Hematopoietic multipotent progenitor cell treated with erythropoietin and hydrocortisone succinate and interleukin-3 and kit ligand, for 15 days (in vitro differentiated cells): ENCODE data around the gene SATB2.

Source experiments
- DNase-seq: peaks from one replicate; pipeline ENCODE4 v3.0.0-alpha.2; 2015; ENCODE audit warnings: low spot score

SATB2 gene

DNA sequence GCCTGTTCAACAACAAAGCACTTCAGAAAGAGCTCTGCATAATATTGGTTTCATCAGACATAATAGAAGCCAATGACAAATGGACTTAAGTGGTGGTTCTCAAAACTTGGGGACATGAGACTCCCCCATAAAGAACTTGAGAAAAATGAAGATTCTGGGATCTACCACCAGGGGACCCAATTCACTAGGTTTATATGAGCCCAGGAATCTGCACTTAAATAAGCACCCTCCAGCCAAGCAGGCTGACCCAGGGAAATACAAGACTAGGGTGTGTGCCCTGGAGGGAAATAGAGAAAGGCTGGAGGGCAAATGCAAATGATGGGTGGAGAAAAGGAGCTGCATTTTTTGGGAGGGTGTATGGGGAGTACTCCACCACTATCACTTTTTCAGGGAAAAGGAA lies 52.5 kb downstream of the SATB2 start:
- no peak for DNase-seq

GRCh38 chr2:199404841-199405240 lies 52.9 kb downstream of the SATB2 start:
- DNase-seq, result no peak

- DNase-seq, result no peak
Measured at GRCh38 chr2:199395311-199395710, 62.4 kb downstream of the SATB2 start.

GRCh38 chr2:199392363-199392762 lies 65.4 kb downstream of the SATB2 start:
- no peak for DNase-seq

GRCh38 chr2:199388728-199389268 lies 68.9 kb downstream of the SATB2 start:
- no peak for DNase-seq

DNA sequence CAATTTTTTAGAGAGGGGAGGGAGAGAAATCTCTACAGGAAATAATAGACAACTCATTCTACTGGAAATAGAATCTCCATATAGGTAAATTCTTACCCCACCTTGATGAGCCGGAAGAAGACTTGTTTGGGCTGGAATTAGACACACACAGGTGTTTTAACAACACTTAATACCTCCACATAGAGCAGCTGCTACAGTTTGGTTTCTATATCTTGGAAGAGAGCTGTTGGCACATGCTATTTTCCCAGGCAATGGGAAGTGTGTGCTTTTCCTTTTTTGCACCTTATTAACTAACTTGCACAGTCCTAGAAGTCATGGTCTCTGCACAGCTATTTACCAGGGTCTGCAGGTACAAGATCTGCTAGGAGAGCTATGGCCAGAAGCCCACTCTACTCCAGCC lies 73.7 kb downstream of the SATB2 start:
- no peak for DNase-seq

GRCh38 chr2:199383021-199383420 lies 74.7 kb downstream of the SATB2 start:
- DNase-seq, result no peak

DNA sequence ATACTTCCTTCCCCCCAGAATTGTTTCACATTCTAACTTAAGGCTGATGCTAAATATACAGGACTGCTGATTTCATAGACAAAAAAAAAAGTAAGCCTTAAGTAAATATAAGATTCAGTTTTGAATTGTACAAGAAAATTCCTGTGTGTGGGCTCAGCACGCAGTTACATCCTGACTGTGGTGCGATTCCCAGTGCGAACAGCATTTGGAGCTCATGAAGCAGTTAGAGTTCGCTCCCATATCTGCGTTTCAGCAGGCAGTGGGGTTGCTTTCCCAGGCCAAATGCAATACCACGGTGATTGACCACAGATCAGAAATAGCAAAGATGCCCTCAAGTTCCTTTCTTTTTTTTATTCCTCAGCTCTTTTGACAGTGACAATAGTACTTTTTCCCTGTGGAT lies 75.6 kb downstream of the SATB2 start:
- DNase-seq, result no peak

GRCh38 chr2:199381531-199381930 lies 76.2 kb downstream of the SATB2 start:
- DNase-seq, result no peak

DNA sequence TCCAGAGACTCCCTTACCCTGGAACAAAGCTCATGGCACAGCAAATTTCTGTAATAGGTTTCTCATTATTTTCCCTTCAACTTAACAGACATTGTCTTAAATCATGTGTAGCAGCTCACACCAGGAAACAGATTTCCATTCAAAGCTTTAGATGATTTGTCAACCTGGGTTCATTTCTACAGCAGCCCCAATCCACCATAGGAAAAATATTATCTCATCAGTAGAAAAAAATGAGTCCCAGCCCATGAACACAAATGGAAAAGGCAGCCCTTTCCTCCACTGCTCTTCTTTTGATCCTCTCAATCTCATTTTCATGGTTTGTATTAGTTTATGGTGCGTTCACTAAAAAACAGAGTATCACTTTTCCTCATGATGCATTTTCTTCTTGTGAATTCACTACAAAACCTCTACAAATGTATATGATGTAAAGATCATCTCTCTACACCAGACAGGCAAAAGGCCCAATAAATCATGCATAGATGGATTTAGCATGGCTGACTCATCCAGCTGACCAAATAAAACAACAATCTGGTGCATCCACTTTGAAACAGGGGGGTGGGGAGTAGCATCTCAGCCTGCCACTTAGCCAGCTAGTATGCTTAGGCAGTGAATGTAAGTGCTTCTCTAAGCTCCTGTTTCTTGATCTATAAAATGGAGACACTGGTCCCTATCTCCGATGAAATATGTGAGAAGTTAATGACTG lies 78.6 kb downstream of the SATB2 start:
- DNase-seq, result no peak

- no peak for DNase-seq
Measured at GRCh38 chr2:199370150-199370780, 87.5 kb downstream of the SATB2 start.

DNA sequence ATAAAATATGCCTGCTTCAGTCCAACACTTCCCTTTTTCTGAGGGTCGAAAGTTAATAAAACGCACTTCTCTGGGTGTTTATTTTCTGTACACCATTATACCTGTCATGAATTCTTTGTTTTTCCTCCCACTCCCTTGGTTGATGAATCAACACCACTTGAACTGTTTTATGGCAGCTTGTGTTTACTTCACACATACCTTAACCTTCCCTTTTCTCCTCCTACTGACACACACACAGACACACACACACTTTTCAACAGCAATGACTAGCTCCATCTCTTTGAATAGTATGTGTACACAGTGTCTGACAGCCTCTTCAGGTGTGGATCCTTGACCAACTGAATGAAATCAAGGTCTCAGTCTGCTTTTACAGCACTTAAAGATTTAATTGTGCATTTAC lies 91.3 kb downstream of the SATB2 start:
- no peak for DNase-seq

- no peak for DNase-seq
Measured at GRCh38 chr2:199364153-199364552, 93.6 kb downstream of the SATB2 start.

- DNase-seq, result no peak
Measured at GRCh38 chr2:199356412-199356811, 101.3 kb downstream of the SATB2 start.

GRCh38 chr2:199348871-199349270 lies 108.9 kb downstream of the SATB2 start:
- DNase-seq, result no peak

- no peak for DNase-seq
Measured at GRCh38 chr2:199344012-199344411, 113.7 kb downstream of the SATB2 start.

DNA sequence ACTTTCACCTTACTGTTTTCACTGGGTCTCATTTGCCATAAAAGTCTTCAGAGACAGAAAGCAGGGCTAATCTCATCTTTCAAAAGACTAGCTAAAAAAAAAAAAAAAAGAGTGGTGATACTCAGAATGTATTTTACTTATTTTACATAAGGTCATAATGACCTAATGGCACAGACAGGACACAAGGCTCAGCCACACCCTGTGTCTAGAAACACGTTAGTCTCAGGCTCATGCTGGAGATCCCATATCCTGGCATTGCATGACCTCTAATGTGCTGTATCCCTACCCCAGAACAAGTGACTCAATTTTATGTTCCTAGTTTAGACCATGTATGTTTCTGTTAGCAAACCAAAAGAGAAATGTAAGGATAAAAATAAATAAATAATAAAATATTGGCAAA lies 115.4 kb downstream of the SATB2 start:
- DNase-seq, result no peak

DNA sequence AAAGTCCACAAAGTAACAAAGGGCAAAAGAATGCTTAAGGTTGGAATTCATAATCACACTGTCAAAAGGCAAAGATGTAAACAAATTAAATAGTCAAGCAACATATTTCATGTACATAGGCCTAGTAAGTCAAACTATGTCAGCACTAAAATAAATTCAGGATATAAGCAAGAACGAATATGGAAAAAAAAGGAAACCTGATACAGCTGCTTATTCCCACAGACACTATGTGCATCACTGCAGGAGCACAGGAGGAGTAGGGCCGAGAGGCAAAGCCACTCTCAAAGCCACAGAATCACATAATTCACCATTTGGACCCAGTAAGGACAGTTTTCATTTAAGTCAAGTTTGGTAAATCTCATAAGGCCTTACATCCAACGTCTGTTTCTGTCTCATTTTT lies 116.6 kb downstream of the SATB2 start:
- no peak for DNase-seq

DNA sequence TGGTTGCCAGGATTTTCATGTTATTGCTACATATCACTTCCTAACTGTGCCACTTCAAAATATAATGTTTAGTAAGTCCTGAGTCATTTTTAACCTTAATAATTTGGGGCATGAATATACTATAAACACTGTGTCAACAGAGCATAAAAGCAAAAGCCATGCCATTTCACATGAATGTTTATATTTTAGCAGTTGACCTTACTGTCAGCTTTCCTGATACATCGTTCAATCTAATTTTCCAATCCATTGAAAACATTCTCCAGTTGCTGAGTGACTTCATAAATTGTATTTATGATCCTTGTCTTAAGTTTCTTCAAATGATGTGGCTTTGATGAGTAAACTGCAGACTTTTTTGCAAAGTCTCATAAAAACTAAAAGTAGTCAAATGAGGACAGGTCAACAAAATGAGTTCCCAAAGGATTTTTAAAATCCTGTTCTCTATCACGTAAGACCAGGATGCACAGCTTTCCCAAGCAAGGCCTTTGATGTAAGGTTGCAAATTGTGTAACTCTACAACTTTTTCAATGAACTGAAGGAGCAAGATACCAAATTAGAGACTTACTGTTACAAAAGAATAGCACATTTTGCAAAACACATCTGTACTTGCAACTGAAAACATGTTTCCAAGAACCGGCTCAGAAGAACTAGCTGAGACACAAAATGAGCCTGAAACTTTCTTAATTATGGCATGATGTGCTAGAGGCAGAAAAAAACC lies 117.7 kb downstream of the SATB2 start:
- no peak for DNase-seq

GRCh38 chr2:199336546-199336945 lies 121.2 kb downstream of the SATB2 start:
- DNase-seq, result no peak

GRCh38 chr2:199335502-199335901 lies 122.2 kb downstream of the SATB2 start:
- DNase-seq, result no peak

- no peak for DNase-seq
Measured at GRCh38 chr2:199329466-199329865, 128.3 kb downstream of the SATB2 start.

- DNase-seq, result no peak
Measured at GRCh38 chr2:199329031-199329430, 128.7 kb downstream of the SATB2 start.
